HEK293T (cell line): Measurements from ENCODE around the gene ING4.

Experiments used
- ARNT ChIP-seq: fragments of 450-650 bp; IDR thresholded peaks from 2 replicates; pipeline ENCODE4 v1.6.1; 2017; ENCODE audit warnings: mild to moderate bottlenecking
- BHLHE40 ChIP-seq: fragments of 450-650 bp; IDR thresholded peaks from 2 replicates; pipeline ENCODE4 v1.6.1; 2016; ENCODE audit warnings: mild to moderate bottlenecking, moderate library complexity, borderline replicate concordance
- FOXA1 ChIP-seq: fragments of 450-650 bp; IDR thresholded peaks from 2 replicates; pipeline ENCODE4 v1.6.1; 2016; ENCODE audit warnings: mild to moderate bottlenecking
- HDGF ChIP-seq: fragments of 450-650 bp; IDR thresholded peaks from 2 replicates; pipeline ENCODE4 v1.6.1; 2017; ENCODE audit warnings: antibody characterized with exemption, borderline replicate concordance
- L3MBTL2 ChIP-seq: fragments of 450-650 bp; conservative IDR thresholded peaks from 2 replicates; pipeline ENCODE4 v1.6.1; 2016; ENCODE audit warnings: mild to moderate bottlenecking
- LEF1 ChIP-seq: fragments of 450-650 bp; IDR thresholded peaks from 2 replicates; pipeline ENCODE4 v1.6.1; 2017; ENCODE audit warnings: mild to moderate bottlenecking, borderline replicate concordance
- NFRKB ChIP-seq: fragments of 450-650 bp; IDR thresholded peaks from 2 replicates; pipeline ENCODE4 v1.6.1; 2016; ENCODE audit warnings: mild to moderate bottlenecking, moderate library complexity
- PKNOX1 ChIP-seq: fragments of 450-650 bp; IDR thresholded peaks from 2 replicates; pipeline ENCODE4 v1.6.1; 2016
- SP1 ChIP-seq: fragments of 450-650 bp; IDR thresholded peaks from 2 replicates; pipeline ENCODE4 v1.6.1; 2017
- SUZ12 ChIP-seq: fragments of 450-650 bp; IDR thresholded peaks from 2 replicates; pipeline ENCODE4 v1.6.1; 2016; ENCODE audit warnings: mild to moderate bottlenecking
- TARDBP ChIP-seq: fragments of 450-650 bp; IDR thresholded peaks from 2 replicates; pipeline ENCODE4 v1.6.1; 2016
- ZNF384 ChIP-seq: fragments of 450-650 bp; IDR thresholded peaks from 2 replicates; pipeline ENCODE4 v1.6.1; 2016

DNA sequence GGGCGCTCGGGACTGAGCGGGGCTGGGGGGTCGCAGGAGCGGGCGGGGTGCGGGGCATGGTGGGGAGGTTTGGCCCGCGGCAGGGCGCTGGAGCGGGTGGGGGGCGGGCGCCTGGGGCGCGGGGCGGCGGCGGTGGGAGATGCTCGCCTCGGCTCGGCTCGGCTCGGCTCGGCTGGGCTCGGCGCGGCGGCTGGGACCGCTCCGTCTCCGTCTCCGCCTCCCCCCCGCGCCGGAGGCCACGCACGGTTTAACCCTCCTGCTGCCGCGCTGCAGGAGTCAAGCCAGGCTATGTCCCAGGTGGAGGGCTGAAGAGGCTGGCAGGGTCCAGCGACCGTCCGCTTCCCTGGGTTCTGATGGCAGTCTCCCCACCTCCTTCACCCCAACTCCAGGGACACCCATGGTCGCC lies 37.7 kb upstream of the ING4 start, which contains the start of gene PIANP:
- TF ChIP-seq HDGF (no peak), ZNF384 (no peak), FOXA1 (no peak), SP1 (no peak), SUZ12 (no peak), L3MBTL2 (no peak), NFRKB (no peak), TARDBP (no peak), BHLHE40 (no peak), LEF1 (no peak), ARNT (no peak), PKNOX1 (no peak)
